Measurements from ENCODE around the gene CSRNP3.

Gene CSRNP3

GRCh38 chr2:165456027-165456426, 13.5 kb upstream of the CSRNP3 start:
- H4K20me1 ChIP-seq (ENCODE audit: insufficient read depth, low read length, poor library complexity, severe bottlenecking): no peaks in the 10 kb centered on the region
- H3K9ac ChIP-seq (ENCODE audit: low read depth, low read length, poor library complexity, severe bottlenecking): no peak overlapping the region
- no peak overlapping the region for H2AFZ ChIP-seq (ENCODE audit: low read length)
- H3K4me1 ChIP-seq (ENCODE audit: insufficient read depth, low read length, poor library complexity, severe bottlenecking): peaks cover 19% of the 10 kb centered on the region
- H3K27me3 ChIP-seq (ENCODE audit: insufficient read depth, low read length, poor library complexity, severe bottlenecking): no peaks in the 10 kb centered on the region
- H3K9me3 ChIP-seq (ENCODE audit: insufficient read depth, low read depth, low read length): peaks cover 12% of the 10 kb centered on the region
- no peaks in the 10 kb centered on the region for H3F3A ChIP-seq (ENCODE audit: low read depth)
- TF ChIP-seq CTCF (conservative IDR thresholded peaks at IDR 0.05; ENCODE audit: low read length) (no peak), EZH2phosphoT487 (IDR thresholded peaks at IDR 0.05; ENCODE audit: borderline replicate concordance) (no peak)
- no peaks in the 10 kb centered on the region; the same call in 1 of the 2 replicates for H3K36me3 ChIP-seq (ENCODE audit: insufficient read depth, low read length)
- H3K4me3 ChIP-seq (ENCODE audit: low read length, poor library complexity, severe bottlenecking): no peak overlapping the region
- H3K4me2 ChIP-seq (ENCODE audit: low read depth, low read length, poor library complexity, severe bottlenecking): no peak overlapping the region
- H3K79me2 ChIP-seq (ENCODE audit: insufficient read depth, low read length): no peaks in the 10 kb centered on the region
- H3K9me2 ChIP-seq (replicated peaks; ENCODE audit: low read depth, low read length): no peaks in the 10 kb centered on the region

GRCh38 chr2:165462443-165462842, 7.1 kb upstream of the CSRNP3 start:
- no peaks in the 10 kb centered on the region for H3K79me2 ChIP-seq (ENCODE audit: insufficient read depth, low read length)
- no peaks in the 10 kb centered on the region for H3K9me2 ChIP-seq (replicated peaks; ENCODE audit: low read depth, low read length)
- peaks cover 9% of the 10 kb centered on the region for H3K4me1 ChIP-seq (ENCODE audit: insufficient read depth, low read length, poor library complexity, severe bottlenecking)
- H3K27me3 ChIP-seq (ENCODE audit: insufficient read depth, low read length, poor library complexity, severe bottlenecking): no peaks in the 10 kb centered on the region
- peaks cover 2% of the 10 kb centered on the region; the same call in 1 of the 2 replicates for H3K9me3 ChIP-seq (ENCODE audit: insufficient read depth, low read depth, low read length)
- no peak overlapping the region for H2AFZ ChIP-seq (ENCODE audit: low read length)
- no peak overlapping the region for H3K4me2 ChIP-seq (ENCODE audit: low read depth, low read length, poor library complexity, severe bottlenecking)
- no peak overlapping the region for H3K9ac ChIP-seq (ENCODE audit: low read depth, low read length, poor library complexity, severe bottlenecking)
- no peaks in the 10 kb centered on the region for H4K20me1 ChIP-seq (ENCODE audit: insufficient read depth, low read length, poor library complexity, severe bottlenecking)
- H3K36me3 ChIP-seq (ENCODE audit: insufficient read depth, low read length): no peaks in the 10 kb centered on the region
- H3K4me3 ChIP-seq (ENCODE audit: low read length, poor library complexity, severe bottlenecking): no peak overlapping the region
- H3F3A ChIP-seq (ENCODE audit: low read depth): no peaks in the 10 kb centered on the region
- TF ChIP-seq EZH2phosphoT487 (IDR thresholded peaks at IDR 0.05; ENCODE audit: borderline replicate concordance) (no peak), CTCF (conservative IDR thresholded peaks at IDR 0.05; ENCODE audit: low read length) (no peak)

GRCh38 chr2:165466386-165466785, 3.1 kb upstream of the CSRNP3 start:
- Histone ChIP-seq H3K36me3 (ENCODE audit: insufficient read depth, low read length) (no peaks in the 10 kb centered on the region), H3K9ac (ENCODE audit: low read depth, low read length, poor library complexity, severe bottlenecking) (no peak overlapping the region), H3K9me3 (ENCODE audit: insufficient read depth, low read depth, low read length) (no peaks in the 10 kb centered on the region), H3K27me3 (ENCODE audit: insufficient read depth, low read length, poor library complexity, severe bottlenecking) (no peaks in the 10 kb centered on the region), H2AFZ (ENCODE audit: low read length) (no peak overlapping the region), H3K79me2 (ENCODE audit: insufficient read depth, low read length) (no peaks in the 10 kb centered on the region), H3K9me2 (replicated peaks; ENCODE audit: low read depth, low read length) (no peaks in the 10 kb centered on the region), H3K4me3 (ENCODE audit: low read length, poor library complexity, severe bottlenecking) (no peak overlapping the region), H3F3A (ENCODE audit: low read depth) (peaks cover 4% of the 10 kb centered on the region; the same call in 1 of the 2 replicates), H3K4me1 (ENCODE audit: insufficient read depth, low read length, poor library complexity, severe bottlenecking) (peaks cover 27% of the 10 kb centered on the region), H3K4me2 (ENCODE audit: low read depth, low read length, poor library complexity, severe bottlenecking) (no peak overlapping the region), H4K20me1 (ENCODE audit: insufficient read depth, low read length, poor library complexity, severe bottlenecking) (no peaks in the 10 kb centered on the region)
- TF ChIP-seq CTCF (conservative IDR thresholded peaks at IDR 0.05; ENCODE audit: low read length) (no peak), EZH2phosphoT487 (IDR thresholded peaks at IDR 0.05; ENCODE audit: borderline replicate concordance) (no peak)

All from Loucy (cell line).